ENCODE measurements around the gene AKNA.
A peak's percentile ranks its signal among the peaks of the same experiment; 100 is the strongest.

The AKNA gene

GRCh38 chr9:114371973-114372917, 15.5 kb downstream of the AKNA start:
- Histone ChIP-seq H3K9ac (ENCODE audit: low read length) (no peak overlapping the region), H3K4me3 (ENCODE audit: low read length) (no peak overlapping the region), H3K4me1 (ENCODE audit: control insufficient read depth, low read depth, low read length) (peaks cover 39% of the 10 kb centered on the region), H3K27ac (ENCODE audit: low read length) (no peak overlapping the region), H3K9me3 (ENCODE audit: control insufficient read depth, low read depth, low read length) (no peaks in the 10 kb centered on the region), H3K27me3 (ENCODE audit: control insufficient read depth, insufficient read depth, low read length) (no peaks in the 10 kb centered on the region), H3K36me3 (ENCODE audit: control insufficient read depth, low read depth, low read length) (peaks cover 10% of the 10 kb centered on the region)

GRCh38 chr9:114371343-114371944, 16.3 kb downstream of the AKNA start:
- Histone ChIP-seq H3K4me3 (ENCODE audit: low read length) (no peak overlapping the region), H3K27me3 (ENCODE audit: control insufficient read depth, insufficient read depth, low read length) (no peaks in the 10 kb centered on the region), H3K4me1 (ENCODE audit: control insufficient read depth, low read depth, low read length) (peaks cover 39% of the 10 kb centered on the region), H3K9ac (ENCODE audit: low read length) (peak overlapping the region; percentile 42), H3K36me3 (ENCODE audit: control insufficient read depth, low read depth, low read length) (peaks cover 15% of the 10 kb centered on the region), H3K9me3 (ENCODE audit: control insufficient read depth, low read depth, low read length) (no peaks in the 10 kb centered on the region), H3K27ac (ENCODE audit: low read length) (no peak overlapping the region)

- H3K9me3 ChIP-seq (ENCODE audit: control insufficient read depth, low read depth, low read length), result no peaks in the 10 kb centered on the region
- H3K9ac ChIP-seq (ENCODE audit: low read length), result peak overlapping the region; percentile 42
- no peaks in the 10 kb centered on the region for H3K27me3 ChIP-seq (ENCODE audit: control insufficient read depth, insufficient read depth, low read length)
- peak overlapping the region; percentile 82 for H3K27ac ChIP-seq (ENCODE audit: low read length)
- H3K36me3 ChIP-seq (ENCODE audit: control insufficient read depth, low read depth, low read length), result peaks cover 15% of the 10 kb centered on the region
- H3K4me1 ChIP-seq (ENCODE audit: control insufficient read depth, low read depth, low read length), result peaks cover 39% of the 10 kb centered on the region
- H3K4me3 ChIP-seq (ENCODE audit: low read length), result peak overlapping the region; percentile 41
Measured at GRCh38 chr9:114370968-114371320, 16.8 kb downstream of the AKNA start.

GRCh38 chr9:114370251-114370967, 17.4 kb downstream of the AKNA start:
- peak overlapping the region; percentile 42 for H3K9ac ChIP-seq (ENCODE audit: low read length)
- peaks cover 15% of the 10 kb centered on the region for H3K36me3 ChIP-seq (ENCODE audit: control insufficient read depth, low read depth, low read length)
- no peaks in the 10 kb centered on the region for H3K9me3 ChIP-seq (ENCODE audit: control insufficient read depth, low read depth, low read length)
- peaks cover 39% of the 10 kb centered on the region for H3K4me1 ChIP-seq (ENCODE audit: control insufficient read depth, low read depth, low read length)
- peak overlapping the region; percentile 82 for H3K27ac ChIP-seq (ENCODE audit: low read length)
- H3K4me3 ChIP-seq (ENCODE audit: low read length), result peak overlapping the region; percentile 41
- H3K27me3 ChIP-seq (ENCODE audit: control insufficient read depth, insufficient read depth, low read length), result no peaks in the 10 kb centered on the region

GRCh38 chr9:114369216-114370130, 18.3 kb downstream of the AKNA start:
- no peaks in the 10 kb centered on the region for H3K27me3 ChIP-seq (ENCODE audit: control insufficient read depth, insufficient read depth, low read length)

GRCh38 chr9:114367772-114368569, 19.8 kb downstream of the AKNA start:
- no peaks in the 10 kb centered on the region for H3K27me3 ChIP-seq (ENCODE audit: control insufficient read depth, insufficient read depth, low read length)
- H3K9me3 ChIP-seq (ENCODE audit: control insufficient read depth, low read depth, low read length), result no peaks in the 10 kb centered on the region
- no peak overlapping the region for H3K4me3 ChIP-seq (ENCODE audit: low read length)
- peaks cover 31% of the 10 kb centered on the region for H3K4me1 ChIP-seq (ENCODE audit: control insufficient read depth, low read depth, low read length)
- H3K27ac ChIP-seq (ENCODE audit: low read length), result no peak overlapping the region
- H3K9ac ChIP-seq (ENCODE audit: low read length), result no peak overlapping the region
- H3K36me3 ChIP-seq (ENCODE audit: control insufficient read depth, low read depth, low read length), result peaks cover 33% of the 10 kb centered on the region

More at GRCh38 chr9:114369216-114370130, 18.3 kb downstream of the AKNA start:
- Histone ChIP-seq H3K4me1 (ENCODE audit: control insufficient read depth, low read depth, low read length) (peaks cover 32% of the 10 kb centered on the region), H3K4me3 (ENCODE audit: low read length) (peak overlapping the region; percentile 41), H3K9ac (ENCODE audit: low read length) (peak overlapping the region; percentile 42), H3K9me3 (ENCODE audit: control insufficient read depth, low read depth, low read length) (no peaks in the 10 kb centered on the region), H3K36me3 (ENCODE audit: control insufficient read depth, low read depth, low read length) (peaks cover 20% of the 10 kb centered on the region), H3K27ac (ENCODE audit: low read length) (peak overlapping the region; percentile 82)

- Histone ChIP-seq H3K4me3 (ENCODE audit: low read length) (no peak overlapping the region), H3K4me1 (ENCODE audit: control insufficient read depth, low read depth, low read length) (peaks cover 31% of the 10 kb centered on the region), H3K27ac (ENCODE audit: low read length) (no peak overlapping the region)
Measured at GRCh38 chr9:114367366-114367765, 20.4 kb downstream of the AKNA start.

GRCh38 chr9:114366334-114367128, 21.3 kb downstream of the AKNA start:
- H3K4me3 ChIP-seq (ENCODE audit: low read length), result no peak overlapping the region
- no peak overlapping the region for H3K9ac ChIP-seq (ENCODE audit: low read length)
- no peaks in the 10 kb centered on the region for H3K27me3 ChIP-seq (ENCODE audit: control insufficient read depth, insufficient read depth, low read length)
- H3K27ac ChIP-seq (ENCODE audit: low read length), result no peak overlapping the region
- H3K4me1 ChIP-seq (ENCODE audit: control insufficient read depth, low read depth, low read length), result peaks cover 25% of the 10 kb centered on the region
- H3K9me3 ChIP-seq (ENCODE audit: control insufficient read depth, low read depth, low read length), result no peaks in the 10 kb centered on the region
- peaks cover 40% of the 10 kb centered on the region for H3K36me3 ChIP-seq (ENCODE audit: control insufficient read depth, low read depth, low read length)

More at GRCh38 chr9:114367366-114367765, 20.4 kb downstream of the AKNA start:
- no peaks in the 10 kb centered on the region for H3K9me3 ChIP-seq (ENCODE audit: control insufficient read depth, low read depth, low read length)
- peaks cover 36% of the 10 kb centered on the region for H3K36me3 ChIP-seq (ENCODE audit: control insufficient read depth, low read depth, low read length)
- H3K27me3 ChIP-seq (ENCODE audit: control insufficient read depth, insufficient read depth, low read length), result no peaks in the 10 kb centered on the region
- H3K9ac ChIP-seq (ENCODE audit: low read length), result no peak overlapping the region

- H3K27ac ChIP-seq (ENCODE audit: low read length), result no peak overlapping the region
Measured at GRCh38 chr9:114365194-114365593, 22.6 kb downstream of the AKNA start.

More at GRCh38 chr9:114365194-114365593, 22.6 kb downstream of the AKNA start:
- H3K27me3 ChIP-seq (ENCODE audit: control insufficient read depth, insufficient read depth, low read length), result no peaks in the 10 kb centered on the region
- H3K4me1 ChIP-seq (ENCODE audit: control insufficient read depth, low read depth, low read length), result peaks cover 13% of the 10 kb centered on the region
- no peak overlapping the region for H3K4me3 ChIP-seq (ENCODE audit: low read length)
- H3K36me3 ChIP-seq (ENCODE audit: control insufficient read depth, low read depth, low read length), result peaks cover 53% of the 10 kb centered on the region
- H3K9me3 ChIP-seq (ENCODE audit: control insufficient read depth, low read depth, low read length), result no peaks in the 10 kb centered on the region
- H3K9ac ChIP-seq (ENCODE audit: low read length), result no peak overlapping the region

Data from iPS-18a (cell line).